Measurements from ENCODE around the gene SLAMF8.

The SLAMF8 gene

DNA sequence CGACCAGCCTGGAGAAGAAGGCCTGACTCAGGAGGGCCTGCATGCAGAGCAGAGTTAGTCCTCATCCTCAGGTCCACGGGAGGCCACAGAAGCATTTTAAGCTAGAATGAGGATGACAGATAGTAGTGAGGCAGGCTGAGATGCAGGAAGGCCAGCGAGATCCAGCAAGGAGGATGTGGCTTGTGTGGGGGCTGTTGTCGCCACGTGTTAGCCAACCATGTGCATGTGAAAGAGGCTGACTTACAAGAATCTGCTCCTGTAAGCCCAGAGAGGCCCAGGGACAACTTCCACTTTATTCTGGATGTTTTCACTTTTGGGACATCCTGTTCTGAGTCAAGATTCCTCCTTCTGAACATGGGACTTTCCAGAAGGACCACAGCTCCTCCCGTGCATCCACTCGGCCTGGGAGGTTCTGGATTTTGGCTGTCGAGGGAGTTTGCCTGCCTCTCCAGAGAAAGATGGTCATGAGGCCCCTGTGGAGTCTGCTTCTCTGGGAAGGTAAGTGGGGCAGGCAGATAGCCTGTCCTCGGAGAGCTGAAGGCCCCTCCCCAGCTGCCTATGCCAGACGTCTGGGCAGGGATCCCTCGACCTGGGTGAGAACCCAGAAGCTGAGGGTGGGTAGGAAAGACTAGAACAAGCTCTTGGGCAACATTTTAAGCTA lies at the start of gene SLAMF8:
Gene SLAMF8 (plus strand): TSS at position 433 of the 661 bp plus-strand sequence. CDS start 26 bp downstream, at position 459.
- Mint-ChIP-seq H3K27me3 (peaks cover 4% of the 10 kb centered on the region), H3K27ac (peak within 1 kb of the TSS; percentile 99), H3K36me3 (ENCODE audit: low read depth) (peaks cover 62% of the 10 kb centered on the region), H3K9me3 (no peaks in the 10 kb centered on the region), H3K4me3 (peak within 1 kb of the TSS; percentile 98), H3K4me1 (ENCODE audit: low read depth) (peaks cover 95% of the 10 kb centered on the region)
- intact Hi-C loops (cut with micrococcal nuclease), result loop anchor here (5.0 kb wide), 1 partner anchor 44 kb away; the partner anchor contains the start of gene DUSP23

DNA sequence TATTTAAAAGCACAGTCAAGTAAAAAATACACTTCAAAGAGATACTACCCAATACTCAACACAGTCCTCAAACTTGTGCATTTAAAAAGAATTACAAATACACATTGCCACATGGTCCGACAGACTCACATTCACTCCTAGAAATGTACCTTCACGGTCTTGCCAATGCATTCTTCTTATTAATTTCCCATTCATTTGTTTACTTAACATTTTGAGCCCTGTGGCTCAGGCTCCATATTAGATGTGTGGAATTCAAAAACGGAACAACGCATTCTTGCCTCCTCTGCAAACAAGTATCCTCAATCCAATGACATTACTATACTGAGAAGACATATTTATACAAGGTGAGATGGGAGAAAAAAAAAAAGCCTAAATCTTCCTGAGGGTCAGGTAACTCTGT lies 48.4 kb upstream of the SLAMF8 start:
- H3K4me1 Mint-ChIP-seq (ENCODE audit: low read depth), result peaks cover 39% of the 10 kb centered on the region
- intact Hi-C loops (cut with micrococcal nuclease), result loop anchor here (5.0 kb wide), 1 partner anchor 616 kb away; no protein-coding TSS in a partner anchor
- H3K27ac Mint-ChIP-seq, result peak overlapping the region; percentile 60
- no peaks in the 10 kb centered on the region for H3K9me3 Mint-ChIP-seq
- peaks cover 21% of the 10 kb centered on the region for H3K36me3 Mint-ChIP-seq (ENCODE audit: low read depth)
- H3K27me3 Mint-ChIP-seq, result no peaks in the 10 kb centered on the region
- no peak overlapping the region for H3K4me3 Mint-ChIP-seq

DNA sequence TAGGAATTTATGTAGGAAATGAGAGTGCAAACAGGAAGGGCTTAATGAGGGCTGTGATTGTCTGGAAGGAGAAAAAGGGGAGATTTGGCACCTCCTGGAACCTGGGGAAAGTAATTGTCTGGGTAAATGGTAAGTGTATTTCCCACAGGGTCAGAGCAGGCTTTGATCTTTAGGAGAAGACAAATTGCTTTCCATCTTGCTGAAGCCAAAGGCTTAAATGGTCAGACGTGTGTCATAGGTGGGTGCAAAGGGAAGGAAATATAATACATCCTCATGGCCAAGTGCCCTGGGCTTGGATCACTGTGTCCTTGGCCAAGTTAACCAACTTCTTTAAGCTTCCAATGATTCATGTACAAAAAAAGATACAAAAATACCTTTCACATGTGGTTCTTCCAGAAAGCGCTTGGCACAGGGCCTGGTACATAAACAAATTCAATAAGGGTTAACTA lies 47.2 kb upstream of the SLAMF8 start:
- H3K4me3 Mint-ChIP-seq, result no peak overlapping the region

DNA sequence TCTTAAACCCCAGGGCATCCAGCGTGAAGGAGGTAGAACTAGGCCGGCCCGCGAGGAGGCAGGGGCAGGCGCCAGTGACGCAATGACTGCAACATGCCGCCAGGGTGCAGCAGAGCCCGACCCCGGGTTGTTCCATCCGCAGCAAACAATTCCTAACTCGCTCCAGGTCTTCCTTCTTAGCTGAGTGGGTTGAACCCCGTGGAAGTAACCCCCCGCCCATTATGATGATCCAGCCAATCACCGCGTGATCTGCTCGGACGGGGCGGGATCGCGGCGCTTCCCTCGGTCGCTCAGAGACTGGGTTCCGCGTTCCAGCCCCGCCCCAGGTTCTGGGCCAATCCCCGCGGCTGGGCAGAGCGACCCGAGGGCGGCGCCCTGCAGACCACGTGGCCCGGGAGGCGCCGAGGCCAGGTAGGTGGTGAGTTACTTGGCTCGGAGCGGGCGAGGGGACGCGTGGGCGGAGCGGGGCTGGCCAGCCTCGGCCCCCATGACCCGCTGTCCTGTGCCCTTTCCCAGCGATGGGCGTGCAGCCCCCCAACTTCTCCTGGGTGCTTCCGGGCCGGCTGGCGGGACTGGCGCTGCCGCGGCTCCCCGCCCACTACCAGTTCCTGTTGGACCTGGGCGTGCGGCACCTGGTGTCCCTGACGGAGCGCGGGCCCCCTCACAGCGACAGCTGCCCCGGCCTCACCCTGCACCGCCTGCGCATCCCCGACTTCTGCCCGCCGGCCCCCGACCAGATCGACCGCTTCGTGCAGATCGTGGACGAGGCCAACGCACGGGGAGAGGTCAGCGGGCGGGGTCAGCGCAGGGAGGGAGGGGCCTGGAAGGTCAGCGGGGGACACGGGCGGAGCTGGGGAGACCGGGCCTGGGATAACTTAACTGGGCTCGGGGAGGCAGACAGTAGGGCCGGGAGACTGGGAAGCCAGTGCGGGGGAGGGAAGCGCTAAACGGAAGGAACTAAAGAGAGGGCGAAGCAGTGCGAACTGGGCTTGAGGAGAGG lies 45.8 kb upstream of the SLAMF8 start, which contains the start of gene DUSP23:
Gene DUSP23 (plus strand): TSS at position 380 of the 1,000 bp plus-strand sequence. CDS start 139 bp downstream, at position 519.
- Mint-ChIP-seq H3K4me1 (ENCODE audit: low read depth) (peaks cover 52% of the 10 kb centered on the region), H3K9me3 (no peaks in the 10 kb centered on the region)

More for the DNA sequence above, 47.2 kb upstream of the SLAMF8 start:
- intact Hi-C loops (cut with micrococcal nuclease), result loop anchor here (5.0 kb wide), 1 partner anchor 617 kb away; no protein-coding TSS in a partner anchor
- no peaks in the 10 kb centered on the region for H3K9me3 Mint-ChIP-seq
- no peaks in the 10 kb centered on the region for H3K27me3 Mint-ChIP-seq
- H3K27ac Mint-ChIP-seq, result peak overlapping the region; percentile 60
- H3K4me1 Mint-ChIP-seq (ENCODE audit: low read depth), result peaks cover 50% of the 10 kb centered on the region
- peaks cover 25% of the 10 kb centered on the region for H3K36me3 Mint-ChIP-seq (ENCODE audit: low read depth)

DNA sequence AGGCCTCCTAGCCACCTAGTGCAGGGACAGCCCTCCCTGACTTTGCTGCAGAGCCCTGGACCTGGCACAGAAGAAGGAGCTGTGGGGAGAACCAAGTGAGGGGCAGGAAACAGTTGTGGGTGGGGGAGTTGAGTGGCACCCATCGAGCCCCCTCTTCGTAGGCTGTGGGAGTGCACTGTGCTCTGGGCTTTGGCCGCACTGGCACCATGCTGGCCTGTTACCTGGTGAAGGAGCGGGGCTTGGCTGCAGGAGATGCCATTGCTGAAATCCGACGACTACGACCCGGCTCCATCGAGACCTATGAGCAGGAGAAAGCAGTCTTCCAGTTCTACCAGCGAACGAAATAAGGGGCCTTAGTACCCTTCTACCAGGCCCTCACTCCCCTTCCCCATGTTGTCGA lies 44.7 kb upstream of the SLAMF8 start:
- H3K4me3 Mint-ChIP-seq, result peak overlapping the region; percentile 80
- peaks cover 52% of the 10 kb centered on the region for H3K4me1 Mint-ChIP-seq (ENCODE audit: low read depth)
- no peaks in the 10 kb centered on the region for H3K27me3 Mint-ChIP-seq
- peak overlapping the region; percentile 82 for H3K27ac Mint-ChIP-seq
- H3K9me3 Mint-ChIP-seq, result no peaks in the 10 kb centered on the region
- intact Hi-C loops (cut with micrococcal nuclease), result loop anchor here (5.0 kb wide), 3 partner anchors 45 to 225 kb away; partner anchors contain the start of gene SLAMF8
- peaks cover 27% of the 10 kb centered on the region for H3K36me3 Mint-ChIP-seq (ENCODE audit: low read depth)

More for the DNA sequence above, 45.8 kb upstream of the SLAMF8 start, which contains the start of gene DUSP23:
- peak within 1 kb of the TSS; percentile 82 for H3K27ac Mint-ChIP-seq
- peak within 1 kb of the TSS; percentile 80 for H3K4me3 Mint-ChIP-seq
- H3K27me3 Mint-ChIP-seq, result no peaks in the 10 kb centered on the region
- intact Hi-C loops (cut with micrococcal nuclease), result loop anchor here (5.0 kb wide), 3 partner anchors 46 to 226 kb away; partner anchors contain the start of gene SLAMF8
- H3K36me3 Mint-ChIP-seq (ENCODE audit: low read depth), result peaks cover 27% of the 10 kb centered on the region

DNA sequence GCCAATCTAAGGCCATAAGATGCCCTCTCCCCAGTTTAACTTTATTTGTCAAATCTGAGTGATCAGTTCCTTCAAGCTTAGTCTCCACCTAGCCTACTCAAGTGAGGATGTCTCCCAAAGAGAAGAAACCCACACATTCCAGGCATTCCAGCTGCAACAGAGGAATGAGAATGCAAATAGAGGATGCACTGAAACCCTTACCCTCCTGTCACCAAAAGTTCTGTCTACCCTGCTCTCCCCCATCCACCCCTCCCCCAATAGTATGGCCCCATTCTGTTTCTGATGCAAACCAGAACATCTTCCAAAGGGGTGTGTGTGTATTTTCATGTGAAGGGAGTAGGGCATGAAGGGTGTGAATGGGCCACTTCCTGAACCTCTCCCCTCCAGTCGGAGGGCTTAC lies 42.9 kb upstream of the SLAMF8 start:
- peaks cover 27% of the 10 kb centered on the region for H3K36me3 Mint-ChIP-seq (ENCODE audit: low read depth)
- peaks cover 1% of the 10 kb centered on the region for H3K27me3 Mint-ChIP-seq
- no peak overlapping the region for H3K27ac Mint-ChIP-seq
- H3K4me1 Mint-ChIP-seq (ENCODE audit: low read depth), result peaks cover 46% of the 10 kb centered on the region
- no peaks in the 10 kb centered on the region for H3K9me3 Mint-ChIP-seq
- intact Hi-C loops (cut with micrococcal nuclease), result loop anchor here (5.0 kb wide), 3 partner anchors 44 to 224 kb away; partner anchors contain the start of gene SLAMF8
- no peak overlapping the region for H3K4me3 Mint-ChIP-seq

DNA sequence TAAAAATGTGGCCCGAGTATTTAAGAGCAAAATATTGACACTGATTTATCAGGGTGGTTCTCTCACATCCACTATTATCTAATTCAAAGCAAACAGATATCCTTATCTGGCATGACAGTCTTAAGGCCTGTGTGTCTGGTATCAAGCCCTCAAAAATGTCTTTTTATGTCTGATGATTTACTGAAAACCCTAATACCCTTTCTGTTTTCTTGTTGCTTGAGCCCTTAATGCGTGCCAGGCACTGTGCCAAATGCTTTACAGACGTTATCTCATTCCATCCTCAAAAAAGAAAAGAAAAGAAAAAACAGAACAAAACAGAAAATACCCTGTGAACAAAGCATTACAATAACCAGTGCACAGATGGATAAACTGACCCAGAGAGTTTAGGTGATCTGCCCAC lies 40.2 kb upstream of the SLAMF8 start:
- Mint-ChIP-seq H3K4me1 (ENCODE audit: low read depth) (peaks cover 32% of the 10 kb centered on the region), H3K27ac (no peak overlapping the region), H3K9me3 (no peaks in the 10 kb centered on the region), H3K27me3 (peaks cover 1% of the 10 kb centered on the region), H3K4me3 (no peak overlapping the region), H3K36me3 (ENCODE audit: low read depth) (peaks cover 22% of the 10 kb centered on the region)
- intact Hi-C loops (cut with micrococcal nuclease), result no loop called here

DNA sequence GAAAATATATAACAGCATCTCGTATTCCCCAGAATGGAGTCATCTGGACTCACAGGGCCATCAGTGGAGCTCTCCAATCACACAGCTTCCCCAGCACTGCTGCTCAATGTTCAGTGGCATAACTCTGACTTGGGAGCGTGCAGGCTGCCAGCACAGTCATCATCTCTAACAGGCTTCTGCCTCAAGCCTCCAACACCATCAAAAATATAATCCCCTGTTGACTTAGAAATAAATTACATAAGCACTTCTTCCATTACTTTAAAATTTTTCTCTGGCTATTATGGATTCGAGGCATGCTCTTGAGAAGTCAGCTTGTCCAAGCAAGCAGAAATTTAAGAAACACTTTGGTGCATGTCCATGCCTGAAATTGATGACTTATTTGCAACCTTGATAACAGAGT lies 39.7 kb upstream of the SLAMF8 start:
- Mint-ChIP-seq H3K27ac (no peak overlapping the region), H3K4me1 (ENCODE audit: low read depth) (peaks cover 27% of the 10 kb centered on the region), H3K4me3 (no peak overlapping the region), H3K9me3 (no peaks in the 10 kb centered on the region), H3K36me3 (ENCODE audit: low read depth) (peaks cover 17% of the 10 kb centered on the region), H3K27me3 (peaks cover 6% of the 10 kb centered on the region)
- intact Hi-C loops (cut with micrococcal nuclease), result no loop called here

DNA sequence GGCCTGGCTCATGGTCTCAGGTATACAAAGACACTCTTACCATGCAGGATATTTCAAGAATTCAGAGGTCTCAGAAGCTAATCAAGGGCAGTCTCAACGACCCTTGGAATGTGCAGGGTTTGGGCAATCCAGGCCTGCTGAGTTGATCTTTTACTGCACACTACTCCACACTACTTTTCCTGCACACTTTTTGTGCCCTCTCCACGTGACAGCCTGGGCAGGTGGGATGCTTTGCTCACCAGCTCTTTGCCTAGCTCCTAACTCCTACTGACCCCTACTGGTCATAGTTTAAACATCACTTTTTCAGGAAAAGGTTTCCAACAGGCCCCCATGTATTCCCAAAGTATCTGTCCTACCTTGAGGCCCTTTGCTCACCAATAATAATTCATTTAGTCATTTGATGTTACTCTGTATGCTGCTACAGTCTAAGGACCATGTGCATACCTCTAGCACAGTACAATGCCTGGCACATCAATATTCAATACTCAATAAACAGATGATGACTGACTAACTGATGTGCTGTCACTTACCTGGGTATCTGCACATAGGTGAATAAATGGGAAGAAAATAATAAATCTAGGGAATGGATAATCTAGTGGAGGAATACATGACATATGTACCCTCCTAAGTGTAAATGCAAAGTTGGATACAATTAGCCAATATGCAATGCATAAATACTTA lies 36.3 kb upstream of the SLAMF8 start:
- H3K27ac Mint-ChIP-seq, result no peak overlapping the region
- no peaks in the 10 kb centered on the region for H3K4me1 Mint-ChIP-seq (ENCODE audit: low read depth)
- H3K9me3 Mint-ChIP-seq, result no peaks in the 10 kb centered on the region
- H3K36me3 Mint-ChIP-seq (ENCODE audit: low read depth), result no peaks in the 10 kb centered on the region
- intact Hi-C loops (cut with micrococcal nuclease), result loop anchor here (5.0 kb wide), 1 partner anchor 578 kb away; no protein-coding TSS in a partner anchor
- peaks cover 14% of the 10 kb centered on the region for H3K27me3 Mint-ChIP-seq
- no peak overlapping the region for H3K4me3 Mint-ChIP-seq

DNA sequence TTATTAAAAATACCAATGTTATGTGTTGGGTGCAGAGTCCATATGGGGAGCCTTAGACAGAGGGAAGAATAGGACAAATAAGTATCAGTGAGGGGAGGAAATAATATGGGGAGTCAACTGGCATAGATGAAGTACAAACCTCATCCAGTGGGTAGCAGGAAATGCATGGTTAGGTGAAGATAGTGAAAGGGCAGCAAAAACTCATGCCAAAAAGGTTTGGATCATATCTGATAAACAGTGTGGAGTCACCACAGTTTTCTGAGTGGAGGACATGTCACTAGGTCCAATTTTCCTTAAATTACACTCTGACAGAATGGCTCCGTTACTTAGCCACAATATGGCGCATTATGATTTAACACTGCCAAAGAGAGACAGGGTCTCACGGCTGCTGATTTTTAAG lies 35.6 kb upstream of the SLAMF8 start:
- intact Hi-C loops (cut with micrococcal nuclease), result loop anchor here (5.0 kb wide), 1 partner anchor 579 kb away; no protein-coding TSS in a partner anchor
- no peak overlapping the region for H3K27ac Mint-ChIP-seq
- H3K4me1 Mint-ChIP-seq (ENCODE audit: low read depth), result no peaks in the 10 kb centered on the region

DNA sequence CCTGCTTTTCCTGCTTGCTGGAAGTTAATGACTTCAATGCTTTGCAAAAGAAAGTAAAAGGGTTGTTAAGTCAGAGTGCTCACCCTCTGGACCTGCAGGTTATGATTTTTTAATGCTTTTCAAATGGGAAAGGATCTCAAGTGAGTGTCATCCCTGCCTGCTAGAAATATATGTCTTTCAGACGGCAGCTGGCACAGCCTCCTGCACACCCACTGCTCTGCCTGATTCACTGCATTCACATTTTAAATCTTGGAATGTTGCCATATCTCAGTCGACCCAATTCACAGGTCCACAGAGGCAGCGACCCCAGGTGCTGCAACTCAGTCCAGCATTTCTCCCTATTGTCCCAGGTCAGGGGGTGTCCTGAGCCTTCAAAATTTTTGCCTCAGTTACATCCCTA lies 35.2 kb upstream of the SLAMF8 start:
- Mint-ChIP-seq H3K9me3 (no peaks in the 10 kb centered on the region), H3K27ac (no peak overlapping the region), H3K4me3 (no peak overlapping the region), H3K27me3 (peaks cover 16% of the 10 kb centered on the region), H3K4me1 (ENCODE audit: low read depth) (no peaks in the 10 kb centered on the region), H3K36me3 (ENCODE audit: low read depth) (no peaks in the 10 kb centered on the region)
- intact Hi-C loops (cut with micrococcal nuclease), result loop anchor here (5.0 kb wide), 1 partner anchor 579 kb away; no protein-coding TSS in a partner anchor

More for the DNA sequence above, 35.6 kb upstream of the SLAMF8 start:
- Mint-ChIP-seq H3K27me3 (peaks cover 14% of the 10 kb centered on the region), H3K4me3 (no peak overlapping the region), H3K36me3 (ENCODE audit: low read depth) (no peaks in the 10 kb centered on the region), H3K9me3 (no peaks in the 10 kb centered on the region)

DNA sequence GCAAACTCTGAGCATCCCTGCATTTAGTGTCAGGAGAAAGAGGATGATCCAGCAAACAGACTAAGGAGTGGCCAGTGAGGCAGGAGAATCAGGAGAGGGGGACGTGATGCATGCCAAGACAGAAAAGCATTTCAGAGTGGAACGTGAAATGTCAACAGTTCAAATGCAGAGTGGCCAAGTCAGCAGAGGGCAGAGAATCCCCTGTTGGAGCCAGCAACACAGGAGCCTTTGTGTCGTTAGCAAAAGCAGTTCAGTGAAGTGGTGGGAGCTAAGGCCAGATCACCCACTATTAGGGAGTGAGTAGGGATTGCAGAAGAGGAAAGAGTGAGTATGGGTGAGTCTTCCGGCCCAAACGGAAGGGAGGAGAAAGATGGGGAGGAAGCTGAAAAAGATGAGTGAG lies 31.1 kb upstream of the SLAMF8 start:
- Mint-ChIP-seq H3K9me3 (no peaks in the 10 kb centered on the region), H3K27ac (no peak overlapping the region), H3K27me3 (peaks cover 25% of the 10 kb centered on the region), H3K36me3 (ENCODE audit: low read depth) (no peaks in the 10 kb centered on the region), H3K4me1 (ENCODE audit: low read depth) (peaks cover 18% of the 10 kb centered on the region), H3K4me3 (no peak overlapping the region)
- intact Hi-C loops (cut with micrococcal nuclease), result loop anchor here (5.0 kb wide), 1 partner anchor 638 kb away; no protein-coding TSS in a partner anchor

DNA sequence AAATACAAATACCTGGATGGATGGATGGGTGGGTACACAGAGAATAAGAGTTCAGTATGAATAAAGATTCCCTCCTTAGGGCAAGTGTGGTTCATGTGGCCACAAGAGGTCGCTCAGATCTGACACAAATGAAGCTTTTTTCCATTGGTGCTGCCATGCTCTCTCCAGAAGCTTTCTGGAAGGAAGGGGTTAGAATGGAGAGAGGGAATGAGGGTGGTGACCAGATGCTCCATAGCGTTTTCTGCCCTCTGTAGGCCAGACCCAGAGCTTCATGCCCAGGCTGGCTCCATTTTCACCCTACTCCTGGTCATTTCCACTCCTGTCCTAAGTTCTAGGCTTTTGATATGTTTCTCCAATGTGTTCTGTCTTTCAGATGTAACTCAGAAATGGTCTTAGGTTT lies 27.8 kb upstream of the SLAMF8 start:
- intact Hi-C loops (cut with micrococcal nuclease), result loop anchor here (1.0 to 5.0 kb wide), 4 partner anchors 30 to 642 kb away; no protein-coding TSS in a partner anchor
- Mint-ChIP-seq H3K9me3 (no peaks in the 10 kb centered on the region), H3K4me1 (ENCODE audit: low read depth) (peaks cover 52% of the 10 kb centered on the region), H3K36me3 (ENCODE audit: low read depth) (no peaks in the 10 kb centered on the region), H3K27me3 (peaks cover 13% of the 10 kb centered on the region), H3K4me3 (no peak overlapping the region), H3K27ac (no peak overlapping the region)
